ENCODE data around the gene SYTL3.

SYTL3 gene

DNA sequence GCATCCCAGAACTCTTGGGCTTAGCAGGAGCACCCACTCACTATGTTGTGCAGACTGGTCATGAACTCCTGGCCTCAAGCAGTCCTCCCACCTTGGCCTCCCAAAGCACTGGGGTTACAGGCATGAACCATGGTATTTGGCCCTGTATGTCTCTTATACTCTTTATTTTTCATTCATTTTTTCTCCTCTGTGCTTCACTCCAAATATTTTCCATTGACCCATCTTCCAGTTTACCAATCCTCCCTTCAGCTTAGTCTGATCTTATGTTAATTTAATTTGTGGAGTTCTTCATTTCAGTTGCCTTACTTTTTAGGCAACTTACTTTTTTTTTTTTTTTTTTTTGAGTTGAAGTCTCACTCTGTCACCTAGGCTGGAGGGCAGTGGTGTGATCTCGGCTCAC, 89.8 kb downstream of the SYTL3 start:
- TF ChIP-seq, protein P1, sequence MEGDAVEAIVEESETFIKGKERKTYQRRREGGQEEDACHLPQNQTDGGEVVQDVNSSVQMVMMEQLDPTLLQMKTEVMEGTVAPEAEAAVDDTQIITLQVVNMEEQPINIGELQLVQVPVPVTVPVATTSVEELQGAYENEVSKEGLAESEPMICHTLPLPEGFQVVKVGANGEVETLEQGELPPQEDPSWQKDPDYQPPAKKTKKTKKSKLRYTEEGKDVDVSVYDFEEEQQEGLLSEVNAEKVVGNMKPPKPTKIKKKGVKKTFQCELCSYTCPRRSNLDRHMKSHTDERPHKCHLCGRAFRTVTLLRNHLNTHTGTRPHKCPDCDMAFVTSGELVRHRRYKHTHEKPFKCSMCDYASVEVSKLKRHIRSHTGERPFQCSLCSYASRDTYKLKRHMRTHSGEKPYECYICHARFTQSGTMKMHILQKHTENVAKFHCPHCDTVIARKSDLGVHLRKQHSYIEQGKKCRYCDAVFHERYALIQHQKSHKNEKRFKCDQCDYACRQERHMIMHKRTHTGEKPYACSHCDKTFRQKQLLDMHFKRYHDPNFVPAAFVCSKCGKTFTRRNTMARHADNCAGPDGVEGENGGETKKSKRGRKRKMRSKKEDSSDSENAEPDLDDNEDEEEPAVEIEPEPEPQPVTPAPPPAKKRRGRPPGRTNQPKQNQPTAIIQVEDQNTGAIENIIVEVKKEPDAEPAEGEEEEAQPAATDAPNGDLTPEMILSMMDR (IDR thresholded peaks at IDR 0.05): no peak
- no peak overlapping the region for H3K4me3 ChIP-seq (ENCODE audit: low read depth, low read length)
- no peak overlapping the region for H3K27ac ChIP-seq
- H3K79me2 ChIP-seq: no peaks in the 10 kb centered on the region
- no peaks in the 10 kb centered on the region for H3K27me3 ChIP-seq (ENCODE audit: control insufficient read depth, insufficient read depth, low read length)
- no peak overlapping the region for H3K9ac ChIP-seq
- H3K4me2 ChIP-seq (ENCODE audit: low read length): no peak overlapping the region
- no peak overlapping the region for H2AFZ ChIP-seq
- peaks cover 7% of the 10 kb centered on the region for H3K4me1 ChIP-seq
- no peaks in the 10 kb centered on the region for H3K36me3 ChIP-seq (ENCODE audit: control insufficient read depth, insufficient read depth, low read length)
- H3K9me3 ChIP-seq (ENCODE audit: control insufficient read depth, low read length): no peaks in the 10 kb centered on the region

DNA sequence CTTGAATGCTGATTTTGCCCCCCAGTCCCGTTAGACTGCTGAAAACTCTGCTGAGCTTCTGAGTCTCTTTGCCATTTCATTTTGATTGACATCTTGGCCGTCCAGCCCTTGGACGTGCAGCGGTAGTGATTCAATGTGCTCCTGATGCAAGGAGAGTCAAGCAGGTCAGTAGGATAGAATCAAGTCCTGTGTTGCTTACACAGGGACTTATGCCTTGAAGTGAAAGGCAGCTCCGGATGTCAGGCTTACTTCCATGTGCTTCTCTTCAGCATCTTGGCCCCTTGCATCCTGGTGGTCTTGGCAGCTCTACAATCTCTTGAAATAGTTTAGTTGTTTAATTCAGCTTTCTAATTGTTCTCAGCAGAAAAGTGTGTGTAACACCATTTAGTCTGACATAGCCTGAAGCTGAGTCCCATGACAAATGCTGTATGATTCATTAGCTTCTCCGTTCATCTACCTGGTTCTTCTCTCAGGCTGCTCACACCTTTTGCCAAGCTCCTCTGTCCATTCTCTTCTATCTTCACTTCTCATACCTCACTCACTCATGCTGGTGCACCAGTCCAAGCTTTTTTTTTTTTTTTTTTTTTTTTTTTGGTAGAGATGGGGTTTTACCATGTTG, 93.3 kb downstream of the SYTL3 start:
- Histone ChIP-seq H3K79me2 (no peaks in the 10 kb centered on the region), H2AFZ (no peak overlapping the region), H3K9me3 (ENCODE audit: control insufficient read depth, low read length) (no peaks in the 10 kb centered on the region), H3K27ac (no peak overlapping the region), H3K4me1 (peaks cover 1% of the 10 kb centered on the region), H3K27me3 (ENCODE audit: control insufficient read depth, insufficient read depth, low read length) (no peaks in the 10 kb centered on the region), H3K4me2 (ENCODE audit: low read length) (no peak overlapping the region), H3K4me3 (ENCODE audit: low read depth, low read length) (no peak overlapping the region), H3K9ac (no peak overlapping the region), H3K36me3 (ENCODE audit: control insufficient read depth, insufficient read depth, low read length) (no peaks in the 10 kb centered on the region)
- TF ChIP-seq, protein P1 (IDR thresholded peaks at IDR 0.05): no peak

DNA sequence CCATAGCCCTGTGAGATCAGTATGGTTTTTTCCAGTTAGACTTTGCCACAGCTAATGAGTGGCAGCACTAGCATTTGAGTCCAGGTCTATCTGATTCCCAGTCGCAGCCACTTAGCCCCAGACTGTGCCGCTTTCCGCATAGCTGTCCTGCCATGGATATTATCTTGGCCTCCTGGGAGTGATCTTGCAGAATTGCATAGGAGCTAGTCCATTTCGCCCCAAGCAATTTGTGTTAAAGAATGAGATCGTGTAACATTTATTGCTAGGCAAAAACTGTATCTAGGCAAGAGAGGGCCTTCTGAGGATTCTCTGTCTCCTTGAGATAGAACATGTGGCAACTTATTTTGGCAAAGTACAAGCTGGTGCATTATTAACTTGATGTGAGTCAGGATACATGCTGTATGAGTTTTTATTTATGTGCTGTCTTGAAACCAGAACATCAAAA, 95.2 kb downstream of the SYTL3 start:
- no peaks in the 10 kb centered on the region for H3K27me3 ChIP-seq (ENCODE audit: control insufficient read depth, insufficient read depth, low read length)
- no peak overlapping the region for H3K4me3 ChIP-seq (ENCODE audit: low read depth, low read length)
- TF ChIP-seq, protein P1 (IDR thresholded peaks at IDR 0.05): no peak
- H3K36me3 ChIP-seq (ENCODE audit: control insufficient read depth, insufficient read depth, low read length): no peaks in the 10 kb centered on the region
- H3K27ac ChIP-seq: no peak overlapping the region
- no peaks in the 10 kb centered on the region for H3K9me3 ChIP-seq (ENCODE audit: control insufficient read depth, low read length)
- no peaks in the 10 kb centered on the region for H3K79me2 ChIP-seq
- no peaks in the 10 kb centered on the region for H3K4me1 ChIP-seq
- no peak overlapping the region for H2AFZ ChIP-seq
- no peak overlapping the region for H3K4me2 ChIP-seq (ENCODE audit: low read length)
- H3K9ac ChIP-seq: no peak overlapping the region

DNA sequence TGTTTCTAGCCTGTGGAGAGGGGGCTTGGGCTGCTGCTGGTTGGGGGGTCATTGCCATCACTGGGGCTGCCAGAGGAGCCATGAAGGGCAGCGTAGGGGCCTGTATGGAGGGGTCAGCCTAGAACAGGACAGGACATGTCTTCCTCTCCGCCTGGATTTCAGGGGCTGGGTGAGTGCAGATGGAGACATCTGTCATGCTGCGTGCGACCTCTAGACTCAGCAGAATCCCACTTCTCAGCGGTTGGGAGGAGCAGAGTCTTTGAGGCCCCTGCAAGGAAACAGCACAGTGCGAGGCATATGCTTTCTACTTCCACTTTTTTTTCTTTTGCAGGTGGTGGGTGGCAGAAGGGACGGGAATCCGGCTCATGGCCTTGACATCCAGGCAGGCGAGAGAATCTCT, 101.4 kb downstream of the SYTL3 start:
- Histone ChIP-seq H3K27ac (no peak overlapping the region), H3K9ac (no peak overlapping the region), H3K4me1 (no peaks in the 10 kb centered on the region), H3K4me3 (ENCODE audit: low read depth, low read length) (no peak overlapping the region), H3K79me2 (no peaks in the 10 kb centered on the region), H3K27me3 (ENCODE audit: control insufficient read depth, insufficient read depth, low read length) (no peaks in the 10 kb centered on the region), H3K36me3 (ENCODE audit: control insufficient read depth, insufficient read depth, low read length) (no peaks in the 10 kb centered on the region), H3K4me2 (ENCODE audit: low read length) (no peak overlapping the region), H2AFZ (no peak overlapping the region), H3K9me3 (ENCODE audit: control insufficient read depth, low read length) (no peaks in the 10 kb centered on the region)
- TF ChIP-seq, protein P1 (IDR thresholded peaks at IDR 0.05): no peak

DNA sequence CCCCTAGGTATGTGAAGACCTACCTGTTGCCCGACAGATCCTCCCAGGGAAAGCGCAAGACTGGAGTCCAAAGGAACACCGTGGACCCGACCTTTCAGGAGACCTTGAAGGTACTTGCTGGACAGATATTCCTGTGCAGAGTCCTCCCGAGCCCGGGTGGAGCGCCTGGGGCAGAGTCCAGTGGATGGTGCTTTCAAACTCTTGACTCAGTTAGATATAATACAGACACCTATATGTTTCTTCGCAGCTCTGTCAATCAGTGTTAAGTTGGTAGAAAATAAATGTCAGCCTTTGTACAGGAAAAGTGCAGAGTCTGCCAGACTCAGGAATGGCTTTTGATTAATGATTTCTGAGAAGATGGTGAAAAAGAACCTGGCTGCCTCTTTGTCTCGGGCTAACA, 102.1 kb downstream of the SYTL3 start:
- TF ChIP-seq, protein P1 (IDR thresholded peaks at IDR 0.05): no peak
- H3K36me3 ChIP-seq (ENCODE audit: control insufficient read depth, insufficient read depth, low read length): no peaks in the 10 kb centered on the region
- no peak overlapping the region for H2AFZ ChIP-seq
- no peaks in the 10 kb centered on the region for H3K27me3 ChIP-seq (ENCODE audit: control insufficient read depth, insufficient read depth, low read length)
- peak overlapping the region; percentile 24 for H3K4me2 ChIP-seq (ENCODE audit: low read length)
- H3K27ac ChIP-seq: no peak overlapping the region
- no peak overlapping the region for H3K4me3 ChIP-seq (ENCODE audit: low read depth, low read length)
- H3K79me2 ChIP-seq: no peaks in the 10 kb centered on the region
- H3K4me1 ChIP-seq: no peaks in the 10 kb centered on the region
- no peaks in the 10 kb centered on the region for H3K9me3 ChIP-seq (ENCODE audit: control insufficient read depth, low read length)
- no peak overlapping the region for H3K9ac ChIP-seq
